Measurements from ENCODE around the gene ZNF362.
A peak's percentile ranks its signal among the peaks of the same experiment; 100 is the strongest.

ZNF362 gene

DNA sequence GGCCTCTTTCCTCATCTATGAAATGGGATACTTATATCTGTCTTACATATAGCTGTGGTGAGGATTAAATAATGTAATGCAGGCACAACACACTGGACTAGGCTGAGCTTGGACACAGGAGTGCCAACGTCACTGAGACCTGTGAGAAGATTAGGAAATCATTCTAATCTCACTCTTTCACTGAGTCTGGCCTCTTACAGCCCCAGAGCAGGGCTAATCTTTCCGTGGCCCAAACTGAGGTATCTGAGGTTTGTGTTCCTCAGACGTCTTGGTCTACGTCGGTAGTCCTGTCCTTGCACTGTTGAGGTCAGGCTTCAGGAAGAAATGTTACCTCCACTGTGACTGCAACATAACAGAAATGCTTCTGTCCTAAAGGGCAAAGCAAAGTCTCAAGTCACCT lies 87.2 kb downstream of the ZNF362 start:
- no peak for DNase-seq (ENCODE audit: low read depth)
- H3K4me3 ChIP-seq (ENCODE audit: low read depth, low read length) = no peak overlapping the region
- TF ChIP-seq, protein P1, sequence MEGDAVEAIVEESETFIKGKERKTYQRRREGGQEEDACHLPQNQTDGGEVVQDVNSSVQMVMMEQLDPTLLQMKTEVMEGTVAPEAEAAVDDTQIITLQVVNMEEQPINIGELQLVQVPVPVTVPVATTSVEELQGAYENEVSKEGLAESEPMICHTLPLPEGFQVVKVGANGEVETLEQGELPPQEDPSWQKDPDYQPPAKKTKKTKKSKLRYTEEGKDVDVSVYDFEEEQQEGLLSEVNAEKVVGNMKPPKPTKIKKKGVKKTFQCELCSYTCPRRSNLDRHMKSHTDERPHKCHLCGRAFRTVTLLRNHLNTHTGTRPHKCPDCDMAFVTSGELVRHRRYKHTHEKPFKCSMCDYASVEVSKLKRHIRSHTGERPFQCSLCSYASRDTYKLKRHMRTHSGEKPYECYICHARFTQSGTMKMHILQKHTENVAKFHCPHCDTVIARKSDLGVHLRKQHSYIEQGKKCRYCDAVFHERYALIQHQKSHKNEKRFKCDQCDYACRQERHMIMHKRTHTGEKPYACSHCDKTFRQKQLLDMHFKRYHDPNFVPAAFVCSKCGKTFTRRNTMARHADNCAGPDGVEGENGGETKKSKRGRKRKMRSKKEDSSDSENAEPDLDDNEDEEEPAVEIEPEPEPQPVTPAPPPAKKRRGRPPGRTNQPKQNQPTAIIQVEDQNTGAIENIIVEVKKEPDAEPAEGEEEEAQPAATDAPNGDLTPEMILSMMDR (IDR thresholded peaks at IDR 0.05; ENCODE audit: insufficient read depth, low read depth, low read length, missing control alignments) = no peak

DNA sequence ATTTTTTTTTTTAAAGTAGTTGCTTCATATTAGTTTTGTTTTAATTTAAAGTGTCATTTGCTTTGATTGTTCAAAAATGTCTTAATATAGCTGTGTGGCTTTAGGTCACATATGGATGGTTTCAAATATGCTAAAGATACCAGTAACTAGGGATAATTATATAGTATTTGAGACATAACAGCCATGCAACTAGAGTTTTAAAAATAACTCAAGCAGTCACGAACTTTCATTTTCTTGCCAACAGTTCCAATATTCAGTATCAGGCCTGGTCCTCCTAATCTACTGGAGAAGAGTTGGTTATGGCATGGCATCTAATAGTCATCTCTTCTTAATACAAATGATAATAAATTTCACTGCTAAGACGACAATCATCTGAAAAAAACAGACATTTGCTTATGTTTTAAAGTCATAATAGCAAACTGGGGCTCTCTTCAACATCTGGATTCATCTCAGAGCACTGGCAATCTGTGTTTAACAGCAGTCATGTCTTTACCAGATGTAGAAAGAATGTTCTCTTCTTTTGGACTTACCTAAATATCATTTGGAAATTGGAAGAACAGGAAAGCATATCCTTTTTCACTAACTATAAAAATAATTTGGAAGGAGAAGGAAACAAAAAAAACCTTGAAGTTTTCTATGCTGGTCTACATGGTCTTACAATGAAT lies 88.7 kb downstream of the ZNF362 start:
- DNase-seq (ENCODE audit: low read depth) = no peak
- no peak overlapping the region for H3K4me3 ChIP-seq (ENCODE audit: low read depth, low read length)

DNA sequence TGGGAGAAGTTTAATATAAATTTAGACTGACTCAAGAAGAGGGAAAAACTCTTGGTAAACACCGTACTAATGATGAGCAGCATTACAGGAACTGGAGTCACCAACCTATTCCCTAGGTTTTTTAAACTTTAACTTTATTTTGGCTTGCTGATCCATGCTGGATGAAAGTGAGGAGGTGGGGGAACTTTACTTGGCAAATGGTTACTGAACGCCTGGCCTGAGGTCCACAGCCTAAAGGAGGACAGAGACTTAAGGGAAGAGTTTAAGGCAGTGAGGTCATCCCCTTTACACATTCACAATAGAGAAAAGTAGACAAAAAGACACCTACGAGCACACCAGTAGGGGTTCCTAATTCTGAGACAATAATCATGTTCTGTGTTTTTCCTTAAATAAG lies 90.2 kb downstream of the ZNF362 start:
- H3K4me3 ChIP-seq (ENCODE audit: low read depth, low read length) = no peak overlapping the region
- TF ChIP-seq, protein P1 (IDR thresholded peaks at IDR 0.05; ENCODE audit: insufficient read depth, low read depth, low read length, missing control alignments) = no peak
- no peak for DNase-seq (ENCODE audit: low read depth)

More for the DNA sequence above, 88.7 kb downstream of the ZNF362 start:
- TF ChIP-seq, protein P1 (IDR thresholded peaks at IDR 0.05; ENCODE audit: insufficient read depth, low read depth, low read length, missing control alignments) = no peak

DNA sequence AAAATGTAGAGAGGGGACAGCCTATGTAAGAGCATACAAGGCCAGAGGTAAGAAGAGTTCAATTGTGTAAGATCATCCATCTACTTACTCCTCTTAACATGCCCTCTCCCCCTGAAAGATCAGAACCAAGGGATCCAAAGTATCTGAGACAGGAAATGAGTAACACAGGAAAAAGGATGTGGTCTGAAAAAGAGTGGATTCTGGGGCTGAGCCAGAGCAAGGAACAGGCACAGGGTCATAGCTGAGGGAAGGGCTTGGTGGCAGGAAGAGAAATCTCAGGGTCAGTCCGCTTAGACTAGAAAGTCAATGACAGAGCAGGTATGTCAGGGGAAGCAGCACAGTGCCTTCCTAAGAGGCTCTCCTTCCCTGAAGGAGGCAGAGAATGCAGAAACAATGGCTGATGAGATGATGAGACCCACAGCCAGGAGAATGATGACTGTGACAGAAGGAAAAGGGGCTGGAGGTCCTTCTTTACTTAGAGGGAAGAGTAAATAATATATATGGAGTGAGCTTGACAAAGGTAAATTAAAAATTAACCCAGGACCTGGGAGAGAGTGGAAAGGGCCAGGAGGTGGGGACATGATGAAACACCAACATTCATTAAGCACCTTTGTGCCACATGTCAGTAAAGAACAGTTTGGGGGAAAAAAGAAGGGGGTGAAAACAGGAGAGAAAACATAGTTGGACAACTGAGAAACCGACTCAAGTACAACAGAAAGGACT lies 90.8 kb downstream of the ZNF362 start:
- TF ChIP-seq, protein P1 (IDR thresholded peaks at IDR 0.05; ENCODE audit: insufficient read depth, low read depth, low read length, missing control alignments) = no peak
- DNase-seq (ENCODE audit: low read depth) = no peak
- H3K4me3 ChIP-seq (ENCODE audit: low read depth, low read length) = no peak overlapping the region

DNA sequence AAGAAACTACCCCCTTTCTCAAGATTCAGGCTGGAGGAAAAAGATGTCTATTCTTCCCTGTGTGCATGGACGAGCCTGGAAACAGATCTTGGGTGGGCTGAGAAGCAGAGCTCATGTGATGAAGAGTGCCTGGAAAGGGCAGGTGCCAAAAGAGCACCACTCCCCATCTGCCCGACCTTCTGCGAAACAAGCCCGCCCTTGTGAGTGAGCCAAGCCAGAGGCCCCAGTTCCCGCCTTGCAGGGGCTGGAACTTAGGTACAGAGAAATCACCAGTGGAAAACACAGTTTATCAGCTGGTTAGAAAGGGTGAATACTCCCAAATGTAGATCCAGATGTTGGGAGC lies 91.3 kb downstream of the ZNF362 start:
- no peak overlapping the region for H3K4me3 ChIP-seq (ENCODE audit: low read depth, low read length)
- TF ChIP-seq, protein P1 (IDR thresholded peaks at IDR 0.05; ENCODE audit: insufficient read depth, low read depth, low read length, missing control alignments) = no peak
- DNase-seq (ENCODE audit: low read depth) = no peak

DNA sequence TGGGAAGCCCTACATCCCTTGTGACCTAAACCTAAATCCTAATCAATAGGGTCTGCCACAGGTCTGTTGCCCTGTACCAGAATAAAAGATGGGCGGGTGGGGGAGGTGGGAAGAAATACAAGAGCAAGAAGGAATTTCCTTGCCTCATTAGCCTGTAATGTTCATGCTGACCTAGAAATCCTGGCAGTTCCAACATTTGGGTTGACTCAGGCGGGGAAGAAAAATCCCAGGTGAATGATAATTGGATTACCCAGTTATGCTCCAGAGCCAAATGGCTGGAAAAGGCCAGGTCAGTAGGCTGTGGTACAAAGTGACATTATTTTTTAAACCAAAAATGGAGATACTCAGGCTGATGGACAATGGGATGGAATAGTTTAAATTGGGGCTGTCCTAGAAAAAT lies 91.9 kb downstream of the ZNF362 start:
- TF ChIP-seq, protein P1 (IDR thresholded peaks at IDR 0.05; ENCODE audit: insufficient read depth, low read depth, low read length, missing control alignments) = no peak
- DNase-seq (ENCODE audit: low read depth) = no peak
- peak overlapping the region; percentile 85 for H3K4me3 ChIP-seq (ENCODE audit: low read depth, low read length)

All from GM12865 (cell line).